GM21786 (cell line): ENCODE measurements around the gene LY6G6C.

Experiments
- ATAC-seq: cut with Tn5 transposase; IDR thresholded peaks from one replicate; pipeline ENCODE4 v1.9.1; 2021; ENCODE audit not compliant: unreplicated experiment

LY6G6C gene

DNA sequence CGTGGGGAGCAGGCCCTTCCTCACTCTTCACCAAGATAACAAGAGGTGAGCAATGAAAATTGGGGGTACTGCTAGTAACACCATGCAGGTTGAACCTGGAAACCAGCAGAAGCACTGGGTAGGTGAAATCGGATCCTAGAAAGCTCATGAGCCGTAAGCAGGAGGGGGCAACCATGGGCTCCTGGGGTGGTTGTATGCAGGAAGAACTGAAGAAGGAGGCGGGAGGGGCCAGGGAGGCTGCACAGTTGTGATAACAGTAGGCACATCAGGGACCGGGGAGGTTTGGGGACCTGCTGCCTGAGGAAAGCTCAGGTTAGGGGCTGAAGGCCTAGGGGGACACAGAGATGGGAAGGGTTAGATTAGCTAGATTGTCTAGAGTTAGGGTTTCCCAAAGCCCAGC is 35.1 kb downstream of the LY6G6C start:
- ATAC-seq = no peak

DNA sequence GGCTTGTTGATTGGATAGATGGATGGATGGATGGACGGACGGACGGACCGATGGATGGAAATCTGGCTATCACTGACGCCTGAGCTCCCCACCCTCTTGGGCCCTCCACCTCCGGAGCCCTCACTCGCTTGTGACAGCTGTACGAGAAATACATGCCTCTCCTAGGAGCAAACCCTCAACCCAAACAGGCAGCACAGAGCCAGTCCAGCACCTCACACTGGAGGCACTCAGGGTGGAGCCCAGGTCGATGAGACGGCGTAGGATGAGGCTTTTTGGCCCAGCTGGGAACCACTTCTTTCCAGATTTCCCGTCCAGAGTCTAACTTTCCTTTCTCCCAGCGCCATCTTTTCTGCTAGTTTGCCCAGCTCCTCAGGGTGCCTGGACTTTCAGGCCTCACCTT is 38.0 kb downstream of the LY6G6C start:
- ATAC-seq = no peak

DNA sequence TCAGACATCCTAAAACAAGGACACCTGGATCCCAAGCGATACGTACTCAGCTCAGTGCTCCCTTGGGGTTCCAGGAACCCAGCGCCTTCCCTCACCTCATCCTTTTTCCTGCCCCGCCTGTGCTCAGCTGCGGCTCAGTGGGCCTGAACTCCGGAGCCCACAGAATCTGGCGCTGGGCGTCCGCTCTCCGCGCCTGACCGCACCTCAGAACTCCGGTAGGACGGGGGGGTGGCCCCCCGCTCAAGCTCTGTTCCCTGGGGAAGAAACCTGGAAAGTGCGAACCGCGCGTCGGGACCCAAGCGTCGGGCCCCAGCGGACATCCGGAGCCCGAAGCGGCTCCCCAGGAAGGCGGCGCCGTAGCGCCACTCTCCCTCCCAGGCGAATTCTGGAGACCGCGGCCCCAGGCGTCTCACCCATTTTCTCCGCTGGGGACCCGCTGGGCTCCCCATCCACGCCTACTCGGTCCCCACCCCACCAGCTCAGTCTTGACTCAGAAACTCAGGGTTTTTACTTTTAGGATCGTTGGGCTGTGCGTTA is 40.3 kb downstream of the LY6G6C start:
- ATAC-seq = no peak

DNA sequence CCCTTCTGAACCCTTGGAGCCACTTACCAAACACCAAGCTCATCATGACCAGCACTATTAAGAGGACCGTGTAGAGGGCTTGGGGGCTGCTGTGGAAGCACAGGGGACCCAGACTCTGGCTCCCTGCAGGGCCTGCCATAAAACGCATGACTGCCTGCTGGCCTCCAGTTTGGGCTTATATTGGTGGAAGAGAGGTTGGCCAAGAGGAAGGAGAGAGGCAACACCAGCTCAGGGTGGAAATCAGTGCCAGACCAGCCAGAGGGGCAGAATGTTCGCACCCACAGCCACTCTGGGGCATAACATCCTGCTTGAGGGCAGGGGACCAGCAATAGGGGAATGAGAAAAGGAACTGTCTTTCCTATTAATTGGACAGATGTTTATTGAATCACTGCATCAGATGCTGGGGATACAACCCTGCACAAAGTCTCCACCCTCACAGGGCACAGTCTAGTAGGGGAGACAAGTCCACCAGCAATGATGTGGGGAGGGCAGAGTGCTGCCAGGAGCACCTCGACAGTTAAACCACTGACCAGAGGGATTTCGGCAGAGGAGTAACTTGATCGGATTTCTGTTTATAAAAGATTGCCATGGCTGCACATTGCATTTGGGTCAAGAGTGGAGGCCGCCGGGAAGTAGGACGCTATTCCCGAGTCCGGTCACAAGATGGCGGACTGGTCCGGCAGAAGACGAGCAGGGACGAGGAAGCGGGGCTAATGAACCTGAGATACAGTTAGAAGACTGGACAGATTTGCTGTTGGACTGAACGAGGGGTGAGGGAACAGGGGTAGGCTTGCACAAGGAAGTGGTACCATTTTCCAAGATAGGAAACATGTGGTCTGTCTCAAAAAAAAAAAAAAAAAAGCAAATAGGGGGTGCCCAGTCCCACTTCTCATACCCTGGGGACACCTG is 41.1 kb downstream of the LY6G6C start, which contains the start of gene LY6G5C:
Gene LY6G5C (minus strand): TSS at position 842 of the 909 bp plus-strand sequence. CDS start 694 bp downstream, at position 148.
- ATAC-seq = no peak

DNA sequence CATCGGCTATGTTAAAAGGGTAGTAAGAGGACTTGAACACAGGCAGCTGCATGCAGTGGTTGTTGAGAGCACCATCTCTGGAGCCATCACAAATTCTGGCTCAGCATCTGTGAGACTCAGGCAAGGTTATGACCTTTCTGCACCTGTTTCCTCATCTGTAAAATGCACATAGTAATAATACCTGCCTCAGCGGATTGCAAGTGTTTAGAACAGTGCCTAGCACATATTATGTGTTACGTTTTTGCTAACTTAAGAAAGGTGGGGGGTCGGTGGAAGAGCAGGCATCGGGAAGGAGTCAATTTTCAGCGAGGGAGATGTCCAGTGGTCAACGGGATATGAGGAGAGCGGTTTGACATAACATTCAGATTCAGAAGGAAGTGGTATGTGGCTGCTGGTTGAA is 43.6 kb downstream of the LY6G6C start:
- no peak for ATAC-seq

DNA sequence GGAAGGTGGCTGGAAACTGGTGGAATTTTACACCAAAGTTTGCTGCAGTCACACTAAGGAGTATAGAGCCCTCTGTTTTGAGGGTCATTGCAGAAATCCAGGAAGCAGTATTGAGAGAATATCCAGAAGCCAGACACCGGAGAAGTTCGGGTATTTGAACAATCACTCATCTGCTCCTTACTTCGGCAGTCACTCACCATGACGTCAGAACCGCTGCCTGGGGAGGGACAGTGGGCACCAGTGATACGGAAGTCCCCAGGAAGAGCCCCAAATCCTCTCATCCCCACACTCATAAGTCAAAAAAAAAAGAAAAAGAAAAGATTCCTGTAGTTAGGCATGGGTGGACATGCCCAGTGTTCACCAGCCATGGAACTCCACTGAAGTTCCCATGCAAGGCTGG is 44.6 kb downstream of the LY6G6C start:
- ATAC-seq = no peak

DNA sequence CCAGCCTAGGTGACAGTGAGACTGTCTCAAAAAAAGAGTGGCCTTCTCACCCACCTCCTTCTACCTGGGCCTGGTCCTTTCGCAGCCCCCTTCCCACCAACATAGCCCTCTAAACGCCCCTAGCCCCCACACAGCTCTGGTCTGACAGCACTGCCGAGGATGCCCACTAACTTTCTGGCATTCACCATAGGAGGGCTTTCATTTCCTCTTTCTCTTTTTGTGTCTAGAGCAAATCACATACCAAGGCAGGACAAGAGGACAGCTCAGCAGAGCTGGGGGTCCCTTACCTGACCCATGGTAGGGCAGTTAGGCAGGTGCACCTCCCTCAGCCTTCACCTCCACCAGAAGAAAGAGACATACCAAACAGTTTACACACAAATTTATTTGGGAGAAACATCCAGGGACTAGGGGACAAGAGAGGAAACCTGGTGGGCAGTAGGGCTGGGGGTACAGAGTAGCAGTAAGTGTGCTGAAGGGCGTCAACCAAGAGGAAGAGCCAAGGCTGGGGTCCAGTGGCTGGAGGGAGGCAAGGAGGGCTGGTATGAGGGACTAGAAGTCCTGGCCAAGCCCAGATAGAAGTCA is 45.1 kb downstream of the LY6G6C start:
- no peak for ATAC-seq

DNA sequence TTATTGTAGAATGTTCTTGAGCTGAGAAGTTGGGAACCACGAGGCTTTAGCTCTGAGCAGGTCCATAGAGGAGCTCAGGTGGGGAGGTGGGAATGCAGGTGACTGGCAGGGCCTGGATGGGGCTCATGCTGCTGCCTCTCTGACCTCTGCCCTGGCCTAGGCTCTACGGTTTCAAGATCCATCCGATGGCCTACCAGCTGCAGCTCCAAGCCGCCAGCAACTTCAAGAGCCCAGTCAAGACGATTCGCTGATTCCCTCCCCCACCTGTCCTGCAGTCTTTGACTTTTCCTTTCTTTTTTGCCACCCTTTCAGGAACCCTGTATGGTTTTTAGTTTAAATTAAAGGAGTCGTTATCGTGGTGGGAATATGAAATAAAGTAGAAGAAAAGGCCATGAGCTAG is 51.9 kb downstream of the LY6G6C start, which contains the start of gene LY6G5B:
Gene LY6G5B (plus strand): TSS at position 301 of the 400 bp plus-strand sequence. CDS start 975 bp downstream, outside the sequence.
- no peak for ATAC-seq
